Astrocyte (in vitro differentiated cells and primary cell): ENCODE results near the gene KCNN2.

Experiments
- CTCF ChIP-seq: IDR thresholded peaks from 2 replicates; pipeline ENCODE4 v1.5.1; 2011; ENCODE audit warnings: low read depth, mild to moderate bottlenecking, inconsistent platforms, low read length, moderate library complexity; ENCODE audit not compliant: insufficient read depth
- EZH2 ChIP-seq: IDR thresholded peaks from 2 replicates; pipeline ENCODE4 v1.6.1; 2012; ENCODE audit warnings: mild to moderate bottlenecking, low read length, inconsistent platforms; ENCODE audit not compliant: insufficient read depth

GRCh38 chr5:114447084-114447773 is 85.4 kb downstream of the KCNN2 start:
- TF ChIP-seq CTCF (peak; percentile 25), EZH2 (no peak)
